GM21423 (cell line): Measurements from ENCODE around the gene KLHL25.

Source experiments
- ATAC-seq: cut with Tn5 transposase; IDR thresholded peaks from one replicate; pipeline ENCODE4 v1.9.1; 2021; ENCODE audit warnings: mild to moderate bottlenecking, moderate library complexity; ENCODE audit not compliant: unreplicated experiment

KLHL25 gene

DNA sequence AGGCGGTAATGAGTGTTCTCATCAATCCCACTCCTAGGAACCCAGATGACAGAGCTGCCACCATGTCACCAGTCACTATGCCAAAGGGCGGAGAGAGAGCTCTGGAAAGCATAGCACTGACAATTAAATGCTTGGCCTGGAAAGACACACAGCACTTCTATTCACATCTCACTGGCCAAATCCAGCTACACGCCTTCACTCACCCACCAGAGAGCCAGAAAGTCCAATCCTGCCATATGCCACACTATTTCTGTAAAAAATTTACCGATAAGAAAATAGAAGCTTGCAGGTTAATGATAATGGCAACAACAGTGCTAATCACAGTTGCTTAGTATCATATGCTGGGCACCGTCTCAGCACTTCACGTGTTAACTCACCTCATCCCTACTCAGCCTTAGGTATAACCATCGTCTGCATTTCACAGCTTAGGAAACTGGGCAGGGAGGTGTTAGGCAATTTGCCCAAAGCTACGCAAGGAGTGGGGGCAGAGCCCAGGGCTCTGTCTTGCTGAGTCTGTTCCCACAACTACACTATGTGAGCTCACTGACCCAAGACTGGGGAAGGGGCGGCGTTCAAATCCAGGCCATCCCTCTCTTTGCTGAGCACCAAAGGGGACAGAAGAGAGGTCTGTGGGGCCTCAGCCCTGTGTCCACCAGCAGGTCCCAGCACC is 16.5 kb downstream of the KLHL25 start:
- ATAC-seq, result no peak

DNA sequence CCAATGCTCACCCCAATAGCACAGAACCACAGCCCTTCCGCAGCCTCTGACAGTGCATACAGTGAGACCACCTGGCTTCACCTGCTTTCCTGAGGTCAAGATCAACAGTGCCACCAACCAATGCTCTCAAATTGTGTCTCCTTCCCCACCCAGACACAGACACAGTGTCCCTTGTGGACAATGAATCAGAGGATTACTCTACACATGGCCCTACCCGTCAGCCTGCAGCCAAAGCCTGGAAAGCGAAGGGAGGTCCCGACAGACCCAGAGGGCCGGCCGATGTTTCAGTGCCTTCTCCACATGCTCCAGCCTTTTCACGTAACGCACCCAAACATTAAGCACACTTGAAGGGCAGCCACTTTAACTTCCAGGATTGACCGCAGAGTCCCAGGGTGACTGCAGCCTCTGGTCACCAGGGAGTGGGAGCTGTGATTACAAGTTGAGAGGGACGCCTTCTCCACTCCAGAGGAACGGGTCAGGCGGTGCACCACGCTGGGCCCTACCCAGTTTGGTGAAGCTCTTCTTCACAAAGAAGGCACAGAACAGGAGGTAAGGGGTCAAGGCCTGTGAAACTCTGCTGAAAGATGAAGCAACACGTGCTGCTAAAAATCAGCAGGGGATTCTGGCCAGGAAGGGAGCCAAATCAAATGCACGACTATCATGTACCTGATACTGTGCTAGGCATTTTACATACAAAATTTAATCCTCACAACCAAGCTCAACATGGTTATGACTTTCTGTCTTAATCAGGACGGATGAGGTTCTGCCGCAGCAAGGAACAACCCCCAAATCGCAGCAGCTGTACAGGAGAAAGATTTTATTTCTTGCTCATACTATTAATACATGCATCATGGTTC is 17.2 kb downstream of the KLHL25 start:
- ATAC-seq, result no peak

DNA sequence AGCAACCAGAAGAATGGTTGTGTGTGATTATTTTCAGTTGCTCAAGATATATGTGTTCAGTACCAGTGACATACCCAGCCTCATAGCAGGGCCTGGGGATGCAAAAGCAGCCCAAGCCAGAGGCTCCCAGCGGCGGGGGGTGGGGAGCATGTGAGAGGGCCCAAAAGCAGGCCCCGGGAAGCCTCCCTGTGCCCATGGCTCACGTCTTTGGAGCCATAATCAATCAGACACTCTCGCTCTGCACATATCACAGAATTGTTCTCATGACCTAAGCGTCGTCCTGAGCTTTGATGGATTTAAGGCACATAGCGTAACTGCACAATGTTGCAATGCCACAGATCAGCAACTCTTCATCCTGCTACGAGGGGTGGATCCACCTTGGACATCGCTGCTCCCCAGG is 20.8 kb downstream of the KLHL25 start:
- no peak for ATAC-seq

DNA sequence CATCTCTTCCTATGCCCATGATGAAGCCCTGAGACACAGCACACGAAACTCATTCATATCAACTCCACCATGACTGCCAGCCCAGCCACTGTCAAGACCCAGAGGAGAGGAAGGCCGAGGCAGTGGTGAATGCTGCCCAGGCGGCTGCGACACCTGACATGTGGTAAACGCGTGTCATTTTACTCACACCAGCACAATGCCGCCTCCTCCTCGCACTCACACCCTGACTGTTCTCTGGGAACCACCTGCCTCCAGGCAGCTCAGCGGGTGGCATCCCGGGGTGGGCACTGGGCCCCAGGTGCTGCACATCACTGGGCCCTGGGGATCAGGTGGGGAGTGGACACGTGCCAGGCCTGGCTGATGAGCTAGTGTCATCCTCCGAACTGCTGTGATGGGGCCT is 21.5 kb downstream of the KLHL25 start:
- no peak for ATAC-seq

GRCh38 chr15:85772668-85773067 is 22.1 kb downstream of the KLHL25 start:
- ATAC-seq, result no peak

DNA sequence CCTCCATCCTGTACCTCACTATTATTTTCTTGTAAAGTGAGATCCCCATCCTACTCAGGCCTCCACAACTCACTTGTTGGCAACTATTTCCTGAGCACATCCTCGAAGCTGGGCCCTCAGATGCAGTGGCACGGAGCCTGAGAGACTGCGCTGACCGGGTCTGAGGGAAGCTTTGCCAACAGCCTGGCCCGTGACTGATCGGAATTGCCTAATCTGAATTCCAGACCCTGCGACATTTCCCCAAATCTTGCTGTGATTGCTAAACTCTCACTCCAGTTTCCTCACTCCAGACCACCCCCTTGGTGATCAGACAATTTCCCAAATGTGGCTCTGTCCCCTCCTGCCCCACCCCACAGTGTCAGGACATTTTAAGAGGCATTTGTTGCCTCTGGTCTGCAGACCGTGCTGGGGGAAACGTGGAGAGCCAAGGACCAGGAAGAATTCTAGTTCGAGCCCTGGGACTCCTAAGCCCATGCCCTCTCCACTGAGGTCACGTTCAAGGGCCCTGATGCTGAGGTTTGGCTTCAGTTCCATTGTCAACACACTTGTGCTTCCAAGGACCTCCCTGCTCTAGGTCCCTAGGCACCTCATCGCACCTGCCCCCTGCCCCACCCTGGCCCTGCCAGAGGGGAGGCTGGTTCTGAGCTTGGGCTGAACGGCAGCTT is 22.8 kb downstream of the KLHL25 start:
- no peak for ATAC-seq

GRCh38 chr15:85771271-85771670 is 23.5 kb downstream of the KLHL25 start:
- no peak for ATAC-seq

- ATAC-seq, result no peak
These were observed 24.4 kb downstream of the KLHL25 start for GRCh38 chr15:85770096-85771041.

GRCh38 chr15:85769182-85769900 is 25.4 kb downstream of the KLHL25 start:
- ATAC-seq, result no peak

GRCh38 chr15:85768595-85769168 is 26.0 kb downstream of the KLHL25 start:
- ATAC-seq, result no peak

DNA sequence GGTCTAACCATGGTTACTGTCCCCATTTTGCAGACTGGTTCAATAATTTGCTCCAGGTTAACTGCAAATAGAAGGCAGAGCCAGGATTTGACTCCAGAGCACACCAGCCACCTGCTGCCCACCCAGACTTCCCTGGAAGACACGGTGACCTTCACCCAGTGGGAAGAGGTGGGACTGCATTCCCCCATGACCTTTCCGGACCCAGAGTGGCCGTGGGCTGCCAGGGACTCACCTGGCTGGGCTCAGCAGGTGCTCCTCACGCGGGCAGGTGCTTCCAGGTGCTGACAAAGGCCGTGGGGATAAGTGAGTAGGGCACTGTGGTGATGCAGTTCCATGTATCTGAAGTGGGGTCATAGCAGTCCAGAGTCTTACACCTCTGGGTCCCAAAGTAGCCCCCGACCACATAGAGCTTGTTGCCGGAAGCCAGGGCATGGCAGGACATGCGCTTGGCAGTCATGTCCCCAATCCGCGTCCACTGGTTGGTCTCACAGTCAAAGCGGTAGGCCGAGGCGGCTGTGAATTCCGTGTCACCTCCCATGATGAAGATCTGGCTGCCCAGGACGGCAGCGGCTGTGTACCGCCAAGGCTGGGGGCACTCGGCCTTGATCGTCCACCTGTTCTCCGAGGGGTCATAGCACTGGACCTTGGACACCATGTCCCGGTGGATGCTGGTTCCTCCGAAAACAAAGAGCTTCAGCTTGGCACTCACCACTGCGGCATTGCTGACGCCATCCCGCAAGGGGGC is 26.8 kb downstream of the KLHL25 start:
- ATAC-seq, result no peak

- no peak for ATAC-seq
These were observed 28.5 kb downstream of the KLHL25 start for GRCh38 chr15:85766001-85766831.

DNA sequence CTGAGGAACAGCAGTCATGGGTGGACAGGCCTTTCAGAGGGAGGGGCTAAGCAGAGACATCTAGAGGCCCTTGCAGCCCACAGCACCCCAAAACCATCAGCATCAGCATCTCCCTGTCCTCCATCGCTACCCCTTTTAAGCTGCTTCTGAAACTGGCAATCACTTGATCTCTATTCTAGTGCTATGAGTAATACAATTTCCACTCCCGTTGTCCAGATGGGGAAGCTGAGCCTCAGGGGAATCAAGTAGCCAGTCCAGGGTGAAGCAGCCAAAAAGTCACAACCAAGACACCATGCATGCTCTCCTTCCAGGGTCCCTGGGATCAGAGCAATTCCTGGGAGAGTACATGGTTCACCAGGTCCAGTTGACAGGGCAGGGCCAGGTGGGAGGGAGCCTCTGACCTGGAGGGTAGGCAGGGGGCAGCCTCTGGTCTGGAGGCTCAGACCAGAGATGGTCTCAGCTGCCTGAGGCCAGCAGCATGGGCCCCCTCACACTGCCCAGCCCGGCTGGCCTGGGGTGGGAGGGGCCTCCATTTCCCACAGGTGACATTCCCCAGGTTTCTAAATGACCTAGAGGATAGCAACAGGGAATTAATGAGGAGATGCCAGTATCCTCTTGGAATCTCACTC is 30.0 kb downstream of the KLHL25 start:
- no peak for ATAC-seq

DNA sequence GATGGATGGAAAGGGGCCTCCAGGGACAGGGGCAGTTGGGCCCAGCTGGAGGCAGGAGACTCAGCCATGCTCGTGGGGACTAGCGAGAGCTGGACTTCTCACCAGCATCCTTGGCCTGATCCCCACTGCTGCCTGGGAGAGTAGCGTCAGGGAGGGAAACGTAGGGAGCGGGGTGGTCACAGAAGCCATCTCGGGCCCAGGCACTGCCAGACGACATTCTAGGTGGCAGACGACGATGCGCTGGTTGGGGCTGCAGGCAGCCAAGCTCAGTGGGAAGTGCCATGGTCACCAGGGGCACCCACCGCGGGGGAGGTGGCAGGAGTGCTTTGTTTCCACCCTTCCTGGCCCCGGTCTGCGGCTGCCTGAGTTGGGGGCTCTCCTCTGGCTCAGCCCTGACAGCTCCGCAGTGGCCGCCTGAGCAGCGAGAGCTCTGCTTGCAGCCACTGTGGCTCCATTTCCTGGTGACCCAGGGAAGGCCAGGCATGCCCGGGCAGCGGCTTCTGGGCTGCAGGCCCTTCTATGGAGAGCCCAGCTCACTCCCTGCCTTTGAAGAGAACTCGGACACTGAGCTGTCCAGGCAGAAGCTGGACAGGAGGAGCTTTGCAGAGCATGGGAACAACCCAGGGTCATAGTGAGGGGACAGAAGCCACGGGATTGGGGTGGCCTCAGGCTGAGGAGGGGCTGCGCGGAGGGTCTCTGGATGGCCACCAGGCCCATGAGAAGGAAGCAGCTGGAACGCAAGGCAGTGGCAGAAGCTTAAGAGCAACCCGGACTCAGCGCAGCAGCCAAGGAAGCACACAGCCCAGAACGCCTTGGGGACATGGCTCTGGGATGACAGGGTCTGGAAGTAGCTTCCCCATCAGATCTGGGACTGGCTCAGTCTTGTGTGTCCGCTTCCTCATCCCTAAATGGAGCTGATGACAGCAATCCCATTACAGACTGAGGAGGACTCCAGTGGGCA is 30.8 kb downstream of the KLHL25 start:
- ATAC-seq, result no peak

DNA sequence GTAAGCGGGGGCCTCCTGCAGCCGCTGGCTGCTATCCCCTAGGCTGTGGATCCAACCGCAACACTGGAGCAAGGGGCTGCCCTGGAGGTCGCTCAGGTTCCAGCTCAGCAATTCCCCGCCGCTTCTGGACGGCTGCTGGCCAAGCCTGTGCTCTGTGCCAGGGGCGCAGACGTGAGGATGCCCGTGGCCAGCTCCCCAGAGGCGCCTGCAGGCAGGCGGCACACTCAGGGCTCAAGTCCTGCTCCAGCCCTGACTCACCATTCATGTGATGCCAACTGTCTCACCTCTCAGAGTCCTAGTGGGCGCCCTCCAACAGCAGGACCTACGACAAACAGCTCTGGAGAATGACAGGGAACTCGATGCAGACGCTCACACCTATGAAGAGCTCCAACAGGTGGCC is 31.6 kb downstream of the KLHL25 start:
- ATAC-seq, result no peak

- no peak for ATAC-seq
These were observed 32.0 kb downstream of the KLHL25 start for GRCh38 chr15:85762756-85763127.
